RPMI7951 (cell line): ENCODE data around the gene PPP2R5D. TPM values are rescaled to one million over a fixed set of nuclear protein-coding genes. Genes with fewer than 3 reads are reported as not detected.

Experiments used
- DNase-seq: peaks from one replicate; pipeline ENCODE4 v3.0.0-alpha.2; 2012; ENCODE audit warnings: low read depth
- total RNA-seq: library from RNA; depleted of rRNA; stranded (reverse); fragments of >200 nt; shearing (Covaris generic); gene quantifications from 2 replicates; pipeline ENCODE4 v1.2.3, GENCODE V29; 2014; rRNA removed

Gene PPP2R5D
- total RNA-seq, 1 experiment from 2014 or later, result 98.6 TPM

- DNase-seq, result no peak
Measured at GRCh38 chr6:43055966-43056365, 71.6 kb downstream of the PPP2R5D start.

GRCh38 chr6:43058531-43058930 lies 74.2 kb downstream of the PPP2R5D start:
- DNase-seq, result no peak

- DNase-seq, result peak; percentile 99
Measured at GRCh38 chr6:43059168-43060033, 75.0 kb downstream of the PPP2R5D start, which contains the start of the genes KLC4 and MRPL2. TSS of gene KLC4 (plus strand) at chr6:43059631. CDS start at chr6:43061336, 1,705 bp downstream. TSS of gene MRPL2 (minus strand) at chr6:43059434. CDS start at chr6:43059381, 53 bp downstream.

- no peak for DNase-seq
Measured at GRCh38 chr6:43060034-43060754, 75.8 kb downstream of the PPP2R5D start.

GRCh38 chr6:43060755-43061633 lies 76.6 kb downstream of the PPP2R5D start:
- no peak for DNase-seq

- DNase-seq, result peak; percentile 26
Measured at GRCh38 chr6:43061861-43062260, 77.5 kb downstream of the PPP2R5D start.

Other genes starting within 250 kb of the PPP2R5D start
- 47.8 and 63.7 TPM in 2 replicates for gene TBCC, start 238.5 kb upstream of the PPP2R5D start, total RNA-seq
- 4.2 and 4.4 TPM in 2 replicates for gene BICRAL, start 202.5 kb upstream of the PPP2R5D start, total RNA-seq
- 142 and 157 TPM in 2 replicates for gene RPL7L1, start 105.0 kb upstream of the PPP2R5D start, total RNA-seq
- not detected in 2 replicates for gene PTCRA, start 68.5 kb upstream of the PPP2R5D start, total RNA-seq
- gene CNPY3, start 55.1 kb upstream of the PPP2R5D start, total RNA-seq, result 70.0 and 83.3 TPM in 2 replicates
- gene GNMT, start 23.8 kb upstream of the PPP2R5D start, total RNA-seq, result 0.12 TPM in 1 of 2 replicates, not detected in the other
- 16.5 and 18.1 TPM in 2 replicates for gene PEX6, start 5.4 kb upstream of the PPP2R5D start, total RNA-seq
- gene MEA1, start 29.4 kb downstream of the PPP2R5D start, total RNA-seq, result 131 and 184 TPM in 2 replicates
- gene KLHDC3, start 29.7 kb downstream of the PPP2R5D start, total RNA-seq, result 69.3 and 89.0 TPM in 2 replicates
- 117 and 148 TPM in 2 replicates for gene RRP36, start 37.1 kb downstream of the PPP2R5D start, total RNA-seq
- gene CUL7, start 69.3 kb downstream of the PPP2R5D start, total RNA-seq, result 16.5 and 18.2 TPM in 2 replicates
- 50.0 and 54.3 TPM in 2 replicates for gene MRPL2, start 74.9 kb downstream of the PPP2R5D start, total RNA-seq
- gene KLC4, start 75.1 kb downstream of the PPP2R5D start, total RNA-seq, result 9.4 and 12.3 TPM in 2 replicates
- 59.6 and 66.4 TPM in 2 replicates for gene PTK7, start 91.7 kb downstream of the PPP2R5D start, total RNA-seq
- gene SRF, start 186.7 kb downstream of the PPP2R5D start, total RNA-seq, result 10.7 and 16.7 TPM in 2 replicates
- 6.6 and 9.9 TPM in 2 replicates for gene CUL9, start 197.6 kb downstream of the PPP2R5D start, total RNA-seq
- gene DNPH1, start 244.9 kb downstream of the PPP2R5D start, total RNA-seq, result 50.3 and 74.5 TPM in 2 replicates